Measurements from ENCODE around the gene SERPING1. TPM values are rescaled to one million over a fixed set of nuclear protein-coding genes. Genes with fewer than 3 reads are reported as not detected.

Gene SERPING1
- total RNA-seq, 6 experiments from 2014 or later, result 0.11 to 0.51 (median 0.25) TPM; not detected in 1

GRCh38 chr11:57626895-57627294 lies 29.4 kb downstream of the SERPING1 start:
- H3K9me3 Mint-ChIP-seq, result no peaks in the 10 kb centered on the region
- no peak for DNase-seq
- H3K36me3 Mint-ChIP-seq (ENCODE audit: low read depth), result no peaks in the 10 kb centered on the region
- H3K4me1 Mint-ChIP-seq (ENCODE audit: low read depth), result no peaks in the 10 kb centered on the region
- no peak overlapping the region for H3K27ac Mint-ChIP-seq
- H3K4me3 Mint-ChIP-seq, result no peak overlapping the region
- peaks cover 14% of the 10 kb centered on the region for H3K27me3 Mint-ChIP-seq (ENCODE audit: insufficient read depth)
- TF ChIP-seq CTCF (IDR thresholded peaks at IDR 0.05), result no peak

DNA sequence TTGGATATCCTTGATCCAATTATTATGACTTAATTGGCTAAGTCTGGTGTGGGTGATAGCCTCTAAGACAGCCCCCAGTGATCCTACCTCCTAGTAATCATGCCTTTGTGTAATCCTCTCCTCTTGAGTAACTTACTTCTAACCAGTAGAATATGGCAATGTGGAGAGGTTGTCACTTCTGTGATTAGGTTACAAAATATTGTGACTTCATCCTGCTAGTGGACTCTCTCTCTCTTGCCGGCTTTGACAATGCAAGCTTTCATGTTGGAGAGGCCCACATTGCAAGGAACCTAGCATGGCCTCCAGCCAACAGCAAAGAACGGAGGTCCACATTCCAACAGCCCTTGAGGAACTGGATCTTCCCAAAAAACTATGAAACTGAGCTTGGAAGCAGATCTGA lies 32.7 kb downstream of the SERPING1 start:
- no peaks in the 10 kb centered on the region for H3K4me1 Mint-ChIP-seq (ENCODE audit: low read depth)
- H3K4me3 Mint-ChIP-seq, result no peak overlapping the region
- no peak overlapping the region for H3K27ac Mint-ChIP-seq
- H3K27me3 Mint-ChIP-seq (ENCODE audit: insufficient read depth), result peaks cover 25% of the 10 kb centered on the region
- DNase-seq, result no peak
- H3K36me3 Mint-ChIP-seq (ENCODE audit: low read depth), result no peaks in the 10 kb centered on the region
- TF ChIP-seq CTCF (IDR thresholded peaks at IDR 0.05), result no peak
- no peaks in the 10 kb centered on the region for H3K9me3 Mint-ChIP-seq

GRCh38 chr11:57632116-57632515 lies 34.6 kb downstream of the SERPING1 start:
- H3K27me3 Mint-ChIP-seq (ENCODE audit: insufficient read depth), result peaks cover 25% of the 10 kb centered on the region
- peaks cover under 1% of the 10 kb centered on the region; the same call in 1 of the 2 replicates for H3K4me1 Mint-ChIP-seq (ENCODE audit: low read depth)
- TF ChIP-seq CTCF (IDR thresholded peaks at IDR 0.05), result no peak
- no peaks in the 10 kb centered on the region for H3K9me3 Mint-ChIP-seq
- no peak for DNase-seq
- no peak overlapping the region for H3K27ac Mint-ChIP-seq
- no peak overlapping the region for H3K4me3 Mint-ChIP-seq
- no peaks in the 10 kb centered on the region for H3K36me3 Mint-ChIP-seq (ENCODE audit: low read depth)

DNA sequence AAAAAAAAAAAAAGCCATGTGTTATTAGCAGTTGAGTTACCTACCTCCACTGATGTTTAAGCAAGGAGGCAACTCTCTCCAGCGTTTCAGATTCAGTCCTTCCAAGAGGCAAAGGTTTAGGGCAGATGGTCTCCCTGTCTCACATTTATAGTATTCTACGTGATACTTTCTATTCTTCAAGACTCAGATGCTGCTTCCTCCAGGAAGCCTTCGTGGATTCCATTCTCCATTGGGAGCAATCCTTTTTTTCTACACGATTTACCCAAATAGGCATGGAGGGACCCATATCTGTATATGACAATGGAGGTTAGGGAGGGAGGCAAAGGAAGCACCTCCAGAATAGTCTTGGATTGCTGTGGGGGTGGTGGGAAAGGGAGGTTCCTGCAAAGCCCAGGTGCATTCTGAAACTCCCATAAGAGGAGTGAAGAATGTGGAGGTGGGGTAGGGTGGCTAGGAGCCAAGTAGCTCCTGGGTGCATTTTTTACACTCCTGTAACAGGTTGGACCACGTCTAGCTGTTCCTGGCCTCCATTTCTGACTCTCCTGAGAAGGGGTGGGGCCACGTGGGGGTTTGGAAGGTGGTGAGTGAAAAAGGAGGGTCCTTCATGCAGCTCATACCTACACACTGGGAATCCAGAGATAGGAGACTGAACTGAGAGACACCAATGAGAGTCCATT lies 36.0 kb downstream of the SERPING1 start:
- no peak for TF ChIP-seq CTCF (IDR thresholded peaks at IDR 0.05)
- Mint-ChIP-seq H3K9me3 (no peaks in the 10 kb centered on the region), H3K27me3 (ENCODE audit: insufficient read depth) (peaks cover 25% of the 10 kb centered on the region), H3K4me1 (ENCODE audit: low read depth) (peaks cover 9% of the 10 kb centered on the region; the same call in 1 of the 2 replicates), H3K4me3 (no peak overlapping the region), H3K27ac (no peak overlapping the region), H3K36me3 (ENCODE audit: low read depth) (peaks cover 6% of the 10 kb centered on the region; the same call in 1 of the 2 replicates)
- DNase-seq, result no peak

- Mint-ChIP-seq H3K4me1 (ENCODE audit: low read depth) (peaks cover 9% of the 10 kb centered on the region; the same call in 1 of the 2 replicates), H3K27me3 (ENCODE audit: insufficient read depth) (peaks cover 22% of the 10 kb centered on the region), H3K27ac (no peak overlapping the region), H3K36me3 (ENCODE audit: low read depth) (peaks cover 12% of the 10 kb centered on the region), H3K4me3 (no peak overlapping the region), H3K9me3 (no peaks in the 10 kb centered on the region)
- TF ChIP-seq CTCF (IDR thresholded peaks at IDR 0.05), result no peak
- DNase-seq, result no peak
Measured at GRCh38 chr11:57634311-57634710, 36.8 kb downstream of the SERPING1 start.
